GM12875 (cell line): Measurements from ENCODE around the gene PEAK1.

Source experiments
- H3K4me3 ChIP-seq: one replicate; pipeline ENCODE4 v1.5.1; 2011; ENCODE audit warnings: low read depth, low read length, control low read depth
- CTCF ChIP-seq: IDR thresholded peaks from 2 replicates; pipeline ENCODE4 v1.5.1; 2011; ENCODE audit warnings: low read depth, mild to moderate bottlenecking, control low read depth, inconsistent platforms, low read length, moderate library complexity, borderline replicate concordance; ENCODE audit not compliant: insufficient read depth

Gene PEAK1

GRCh38 chr15:77139312-77139711, 280.6 kb downstream of the PEAK1 start:
- H3K4me3 ChIP-seq: no peak overlapping the region
- no peak for TF ChIP-seq CTCF

GRCh38 chr15:77138167-77138522, 281.8 kb downstream of the PEAK1 start:
- H3K4me3 ChIP-seq: no peak overlapping the region
- no peak for TF ChIP-seq CTCF

GRCh38 chr15:77135181-77135580, 284.7 kb downstream of the PEAK1 start:
- H3K4me3 ChIP-seq: no peak overlapping the region
- no peak for TF ChIP-seq CTCF

- no peak overlapping the region for H3K4me3 ChIP-seq
- TF ChIP-seq CTCF: no peak
These were observed 289.5 kb downstream of the PEAK1 start for GRCh38 chr15:77130315-77130930.

GRCh38 chr15:77127626-77128025, 292.3 kb downstream of the PEAK1 start:
- no peak overlapping the region for H3K4me3 ChIP-seq
- no peak for TF ChIP-seq CTCF

GRCh38 chr15:77126529-77127326, 293.2 kb downstream of the PEAK1 start:
- H3K4me3 ChIP-seq: no peak overlapping the region
- TF ChIP-seq CTCF: no peak

GRCh38 chr15:77123854-77124253, 296.1 kb downstream of the PEAK1 start:
- no peak for TF ChIP-seq CTCF

More at GRCh38 chr15:77123854-77124253, 296.1 kb downstream of the PEAK1 start:
- no peak overlapping the region for H3K4me3 ChIP-seq
